Thyroid gland (tissue), 4 donors: ENCODE measurements around the gene GRAMD1A.

Experiments used
- CTCF ChIP-seq, 6 experiments: fragments of 200-600 bp in 3 of 6; fragments of 450-650 bp in 3 of 6; sonication (generic) in 3 of 6; IDR thresholded peaks; one replicate each; pipeline ENCODE4 v1.5.1; 2016 to 2019; ENCODE audit warnings: antibody characterized with exemption in 6 of 6, mild to moderate bottlenecking in 2 of 6, inconsistent platforms in 1 of 6, moderate library complexity in 1 of 6
- POLR2A ChIP-seq, 2 donors: fragments of 450-650 bp; IDR thresholded peaks; one replicate each; pipeline ENCODE4 v1.6.1; 2017; ENCODE audit warnings: antibody characterized with exemption in 2 of 2, mild to moderate bottlenecking in 2 of 2, moderate library complexity in 1 of 2

GRCh38 chr19:35031072-35031881 lies 31.2 kb downstream of the GRAMD1A start:
- TF ChIP-seq CTCF (IDR thresholded peaks at IDR 0.05) (no peak), POLR2A (IDR thresholded peaks at IDR 0.05) (no peak)
